ENCODE results near the gene CTSH. TPM values are rescaled to one million over a fixed set of nuclear protein-coding genes. Genes with fewer than 3 reads are reported as not detected.

Gene CTSH
- total RNA-seq, 1 experiment from 2014 or later: 146 TPM

GRCh38 chr15:78960308-78960707 lies 15.5 kb upstream of the CTSH start:
- TF ChIP-seq EZH2 (IDR thresholded peaks at IDR 0.05; ENCODE audit: low read length, unreplicated experiment) (no peak), CTCF (conservative IDR thresholded peaks at IDR 0.05; ENCODE audit: low read depth, low read length) (no peak), EZH2phosphoT487 (IDR thresholded peaks at IDR 0.05; ENCODE audit: borderline replicate concordance, low read length) (no peak)
- ATAC-seq: no peak
- CTCF ChIA-PET: no interaction called here

GRCh38 chr15:78959360-78959759 lies 14.5 kb upstream of the CTSH start:
- H3K79me2 ChIP-seq (ENCODE audit: low read length): no peaks in the 10 kb centered on the region
- H3K27ac ChIP-seq (ENCODE audit: low read length): no peak overlapping the region
- TF ChIP-seq CTCF (conservative IDR thresholded peaks at IDR 0.05; ENCODE audit: low read depth, low read length) (no peak), EZH2phosphoT487 (IDR thresholded peaks at IDR 0.05; ENCODE audit: borderline replicate concordance, low read length) (no peak), EZH2 (IDR thresholded peaks at IDR 0.05; ENCODE audit: low read length, unreplicated experiment) (no peak)
- no peak overlapping the region for H2AFZ ChIP-seq (ENCODE audit: low read length)
- no TSS peak for BruUV-seq (replicated peaks)
- H3K9ac ChIP-seq (ENCODE audit: low read length): no peak overlapping the region
- H3K4me2 ChIP-seq (ENCODE audit: low read length): no peak overlapping the region
- H4K20me1 ChIP-seq (ENCODE audit: low read length): no peaks in the 10 kb centered on the region
- DNase-seq (no peak), ATAC-seq (no peak)
- H3K4me1 ChIP-seq (ENCODE audit: insufficient read depth, low read length): no peaks in the 10 kb centered on the region
- ChIA-PET CTCF (no interaction called here), POLR2A (ENCODE audit: unreplicated experiment) (interaction anchor here (0.7 kb wide), 1 partner anchor 152 kb away, joined by 9 read pairs; no protein-coding TSS in a partner anchor)
- no peaks in the 10 kb centered on the region for H3K27me3 ChIP-seq (ENCODE audit: low read length)
- no peak overlapping the region for H3K4me3 ChIP-seq (ENCODE audit: low read length)
- H3F3A ChIP-seq (ENCODE audit: low read length, unreplicated experiment): no peaks in the 10 kb centered on the region
- no peaks in the 10 kb centered on the region for H3K36me3 ChIP-seq (ENCODE audit: low read depth, low read length)
- no peaks in the 10 kb centered on the region for H3K9me2 ChIP-seq (replicated peaks; ENCODE audit: low read length)
- intact Hi-C loops (cut with micrococcal nuclease): no loop called here
- H3K9me3 ChIP-seq (ENCODE audit: low read length): no peaks in the 10 kb centered on the region

More at GRCh38 chr15:78960308-78960707, 15.5 kb upstream of the CTSH start:
- Histone ChIP-seq H3K4me1 (ENCODE audit: insufficient read depth, low read length) (no peaks in the 10 kb centered on the region), H3K79me2 (ENCODE audit: low read length) (no peaks in the 10 kb centered on the region), H3K4me3 (ENCODE audit: low read length) (no peak overlapping the region), H3K4me2 (ENCODE audit: low read length) (no peak overlapping the region), H2AFZ (ENCODE audit: low read length) (no peak overlapping the region), H3K27ac (ENCODE audit: low read length) (no peak overlapping the region), H3K9me3 (ENCODE audit: low read length) (no peaks in the 10 kb centered on the region), H3K9ac (ENCODE audit: low read length) (no peak overlapping the region), H3K27me3 (ENCODE audit: low read length) (no peaks in the 10 kb centered on the region), H4K20me1 (ENCODE audit: low read length) (no peaks in the 10 kb centered on the region), H3F3A (ENCODE audit: low read length, unreplicated experiment) (no peaks in the 10 kb centered on the region), H3K9me2 (replicated peaks; ENCODE audit: low read length) (no peaks in the 10 kb centered on the region), H3K36me3 (ENCODE audit: low read depth, low read length) (no peaks in the 10 kb centered on the region)
- POLR2A ChIA-PET (ENCODE audit: unreplicated experiment): no interaction called here
- no TSS peak for BruUV-seq (replicated peaks)
- DNase-seq: no peak
- intact Hi-C loops (cut with micrococcal nuclease): no loop called here

GRCh38 chr15:78957416-78958093 lies 12.7 kb upstream of the CTSH start:
- no peaks in the 10 kb centered on the region for H3K9me2 ChIP-seq (replicated peaks; ENCODE audit: low read length)
- no peaks in the 10 kb centered on the region for H3K27me3 ChIP-seq (ENCODE audit: low read length)
- H3K9ac ChIP-seq (ENCODE audit: low read length): no peak overlapping the region
- H3K36me3 ChIP-seq (ENCODE audit: low read depth, low read length): no peaks in the 10 kb centered on the region
- H3K9me3 ChIP-seq (ENCODE audit: low read length): no peaks in the 10 kb centered on the region
- H4K20me1 ChIP-seq (ENCODE audit: low read length): no peaks in the 10 kb centered on the region
- no peak overlapping the region for H3K4me3 ChIP-seq (ENCODE audit: low read length)
- H3K4me1 ChIP-seq (ENCODE audit: insufficient read depth, low read length): peaks cover 4% of the 10 kb centered on the region
- no peaks in the 10 kb centered on the region for H3F3A ChIP-seq (ENCODE audit: low read length, unreplicated experiment)
- POLR2A ChIA-PET (ENCODE audit: unreplicated experiment): no interaction called here
- H2AFZ ChIP-seq (ENCODE audit: low read length): no peak overlapping the region
- intact Hi-C loops (cut with micrococcal nuclease): no loop called here
- no peak overlapping the region for H3K27ac ChIP-seq (ENCODE audit: low read length)
- no peak for TF ChIP-seq EZH2 (IDR thresholded peaks at IDR 0.05; ENCODE audit: low read length, unreplicated experiment)
- TF ChIP-seq CTCF (conservative IDR thresholded peaks at IDR 0.05; ENCODE audit: low read depth, low read length): no peak
- no TSS peak for BruUV-seq (replicated peaks)
- H3K4me2 ChIP-seq (ENCODE audit: low read length): no peak overlapping the region
- DNase-seq (no peak), ATAC-seq (no peak)
- H3K79me2 ChIP-seq (ENCODE audit: low read length): no peaks in the 10 kb centered on the region
- CTCF ChIA-PET: no interaction called here
